Measurements from ENCODE around the gene H2BK1. TPM values are rescaled to one million over a fixed set of nuclear protein-coding genes. Genes with fewer than 3 reads are reported as not detected.

H2BK1 gene
- total and polyA plus RNA-seq, 2 of the 13 experiments (the other 11 are each of a cell fraction or from before 2014, with no cell fraction given), result not detected

- no peak for TF ChIP-seq MYPOP (CRISPR knock-in tag; IDR thresholded peaks at IDR 0.05)
- no peak for TF ChIP-seq ZSCAN20 (CRISPR knock-in tag; IDR thresholded peaks at IDR 0.05; ENCODE audit: borderline replicate concordance)
- TF ChIP-seq KLF6 (CRISPR knock-in tag; IDR thresholded peaks at IDR 0.05), result no peak
- TF ChIP-seq ZNF879 (CRISPR knock-in tag; IDR thresholded peaks at IDR 0.05), result no peak
- TF ChIP-seq POLR2G (IDR thresholded peaks at IDR 0.05; ENCODE audit: low read depth, low read length), result 0 out of 2 replicates have a peak, but pooled peaks have one; percentile 1
- no peak for TF ChIP-seq ZNF256 (CRISPR knock-in tag; conservative IDR thresholded peaks at IDR 0.05)
- no peak for TF ChIP-seq MYC (CRISPR knock-in tag; IDR thresholded peaks at IDR 0.05; ENCODE audit: borderline replicate concordance)
- no peak for TF ChIP-seq KLF12 (CRISPR knock-in tag; IDR thresholded peaks at IDR 0.05; ENCODE audit: borderline replicate concordance)
- TF ChIP-seq PITX1 (CRISPR knock-in tag; IDR thresholded peaks at IDR 0.05), result no peak
- no peak for TF ChIP-seq ZNF143 (CRISPR knock-in tag; IDR thresholded peaks at IDR 0.05)
- no peak for TF ChIP-seq E2F2 (CRISPR knock-in tag; IDR thresholded peaks at IDR 0.05; ENCODE audit: borderline replicate concordance)
- peak; percentile 87 for TF ChIP-seq NFE2L2 (IDR thresholded peaks at IDR 0.05; ENCODE audit: low read length)
- no peak for TF ChIP-seq ZFP90 (CRISPR knock-in tag; IDR thresholded peaks at IDR 0.05; ENCODE audit: borderline replicate concordance)
- TF ChIP-seq CEBPB (IDR thresholded peaks at IDR 0.05; ENCODE audit: borderline replicate concordance, low read depth, low read length), result no peak
Observed at GRCh38 chr7:151240942-151241754, 30.9 kb upstream of the H2BK1 start (continued).
